Endothelial cell of umbilical vein (primary cell): ENCODE data around the gene VPS54.

Experiments used
- CTCF ChIP-seq, 2 donors: IDR thresholded peaks; 1 replicate in 1 of 2; 2 replicates in 1 of 2; pipeline ENCODE4 v1.5.1; 2011; ENCODE audit warnings: low read length in 2 of 2, mild to moderate bottlenecking in 2 of 2, moderate library complexity in 2 of 2, control low read depth in 1 of 2, inconsistent platforms in 1 of 2, low read depth in 1 of 2; ENCODE audit not compliant: insufficient read depth in 1 of 2; ENCODE audit errors: extremely low read depth in 1 of 2
- EZH2 ChIP-seq: IDR thresholded peaks from 2 replicates; pipeline ENCODE4 v1.6.1; 2012; ENCODE audit warnings: borderline replicate concordance, low read depth, mild to moderate bottlenecking, moderate library complexity, low read length, inconsistent platforms; ENCODE audit not compliant: severe bottlenecking
- POLR2A ChIP-seq: IDR thresholded peaks from 2 replicates; pipeline ENCODE4 v1.6.1; 2012; ENCODE audit warnings: low read depth, mild to moderate bottlenecking, control low read depth, low read length

GRCh38 chr2:64067326-64067725 is 48.1 kb upstream of the VPS54 start:
- TF ChIP-seq CTCF (IDR thresholded peaks at IDR 0.05; ENCODE audit: extremely low read depth in 1 of 2, insufficient read depth in 1 of 2, low read depth in 1 of 2, low read length in 2 of 2), result no peak
- TF ChIP-seq POLR2A, result no peak
- no peak for TF ChIP-seq EZH2
